H1 (cell line): ENCODE measurements around the gene HPN. TPM values are rescaled to one million over a fixed set of nuclear protein-coding genes. Genes with fewer than 3 reads are reported as not detected.

ENCODE experiments used
- CTCF ChIA-PET: fragments of 300-600 bp; sonication (Branson Sonifier 250); formaldehyde crosslinking; loops from one replicate; lab custom pipeline; 2021; ENCODE audit not compliant: partially characterized antibody; lab: Charles Lee
- POLR2A ChIA-PET: fragments of 300-600 bp; sonication (Branson Sonifier 250); formaldehyde crosslinking; loops from one replicate; lab custom pipeline; 2021; ENCODE audit warnings: inconsistent platforms; ENCODE audit not compliant: partially characterized antibody; lab: Charles Lee
- DNase-seq, 2 experiments: peaks; one replicate each; pipeline versions ENCODE4 v3.0.0 to v3.0.0-alpha.2; 2010 to 2022; ENCODE audit warnings: low spot score in 2 of 2, low read depth in 1 of 2, mixed read lengths in 1 of 2
- FAIRE-seq: peaks from 2 replicates; lab custom pipeline; 2011; peaks lifted over from hg19 to GRCh38; lab: Jason Lieb, UNC
- H2AFZ ChIP-seq: 2 replicates; pipeline ENCODE4 v1.8.1; 2012; ENCODE audit warnings: low read length, inconsistent platforms
- H2AK5ac ChIP-seq: 2 replicates; pipeline ENCODE4 v1.6.1; 2013; ENCODE audit warnings: low read depth, low read length
- H2BK120ac ChIP-seq: replicated peaks from 2 replicates; pipeline ENCODE3; 2013; ENCODE audit warnings: low read depth, low read length, inconsistent platforms
- H2BK12ac ChIP-seq: 2 replicates; pipeline ENCODE4 v1.6.1; 2013; ENCODE audit warnings: low read depth, low read length
- H2BK15ac ChIP-seq: 2 replicates; pipeline ENCODE4 v1.6.1; 2013; ENCODE audit warnings: low read length
- H2BK20ac ChIP-seq: 2 replicates; pipeline ENCODE4 v1.6.1; 2013; ENCODE audit warnings: low read length
- H2BK5ac ChIP-seq: 2 replicates; pipeline ENCODE4 v1.6.1; 2013; ENCODE audit warnings: low read depth, low read length
- H3K14ac ChIP-seq: 2 replicates; pipeline ENCODE4 v1.6.1; 2013; ENCODE audit warnings: inconsistent platforms; ENCODE audit not compliant: insufficient read length
- H3K18ac ChIP-seq: 2 replicates; pipeline ENCODE4 v1.6.1; 2013; ENCODE audit warnings: low read length; ENCODE audit errors: extremely low read depth
- H3K23ac ChIP-seq: 2 replicates; pipeline ENCODE4 v1.6.1; 2013; ENCODE audit warnings: inconsistent platforms; ENCODE audit not compliant: insufficient read length
- H3K23me2 ChIP-seq: 2 replicates; pipeline ENCODE4 v1.6.1; 2013; ENCODE audit warnings: low read depth, low read length
- H3K27ac ChIP-seq: 2 replicates; pipeline ENCODE4 v1.6.1; 2011; ENCODE audit warnings: low read depth, low read length, inconsistent platforms
- H3K27me3 ChIP-seq, 4 experiments: replicated peaks in 1 of 4; 1 replicate in 1 of 4; 2 replicates in 3 of 4; pipeline versions ENCODE4 v1.6.1 to v1.8.1; 2011 to 2013; ENCODE audit warnings: low read length in 3 of 4, mild to moderate bottlenecking in 3 of 4, inconsistent platforms in 2 of 4, mixed read lengths in 2 of 4, moderate library complexity in 1 of 4; ENCODE audit not compliant: control insufficient read depth in 3 of 4, insufficient read depth in 3 of 4; ENCODE audit errors: extremely low read depth in 1 of 4
- H3K36me3 ChIP-seq, 4 experiments: 2 replicates each; pipeline versions ENCODE4 v1.6.1 to v1.8.1; 2011 to 2013; ENCODE audit warnings: mild to moderate bottlenecking in 4 of 4, low read length in 3 of 4, moderate library complexity in 2 of 4, control low read depth in 1 of 4, inconsistent platforms in 1 of 4; ENCODE audit not compliant: insufficient read depth in 4 of 4, control insufficient read depth in 2 of 4
- H3K4ac ChIP-seq: replicated peaks from 2 replicates; pipeline ENCODE3; 2013; ENCODE audit warnings: low read length, low read depth, mixed read lengths, inconsistent platforms; ENCODE audit not compliant: insufficient read length
- H3K4me1 ChIP-seq, 4 experiments: replicated peaks in 1 of 4; 1 replicate in 1 of 4; 2 replicates in 3 of 4; pipeline versions ENCODE4 v1.6.1 to v1.8.1; 2011 to 2013; ENCODE audit warnings: low read length in 3 of 4, inconsistent platforms in 2 of 4, mixed read lengths in 1 of 4; ENCODE audit not compliant: insufficient read depth in 4 of 4, control insufficient read depth in 3 of 4
- H3K4me2 ChIP-seq, 2 experiments: 2 replicates each; pipeline versions ENCODE4 v1.6.1 to v1.8.1; 2011 to 2013; ENCODE audit warnings: low read depth in 2 of 2, low read length in 2 of 2, control low read depth in 1 of 2, inconsistent platforms in 1 of 2, mild to moderate bottlenecking in 1 of 2; ENCODE audit not compliant: insufficient read depth in 1 of 2
- H3K4me3 ChIP-seq, 4 experiments: fragments of 200-600, 300-600 bp in 1 of 4; sonication (generic), shearing (Covaris generic), sonication (Bioruptor Twin) in 1 of 4; 2 replicates each; pipeline versions ENCODE4 v1.5.1 to v1.8.1; 2011 to 2016; ENCODE audit warnings: low read length in 4 of 4, low read depth in 3 of 4, control low read depth in 2 of 4, inconsistent platforms in 2 of 4, mild to moderate bottlenecking in 2 of 4, mixed read lengths in 1 of 4, moderate library complexity in 1 of 4; ENCODE audit not compliant: insufficient read depth in 2 of 4; ENCODE audit errors: extremely low read depth in 1 of 4
- H3K56ac ChIP-seq: replicated peaks from 2 replicates; pipeline ENCODE3; 2013; ENCODE audit warnings: low read depth, mild to moderate bottlenecking, mixed read lengths, low read length, inconsistent platforms; ENCODE audit not compliant: insufficient read length
- H3K79me1 ChIP-seq: 2 replicates; pipeline ENCODE4 v1.6.1; 2013; ENCODE audit warnings: low read depth, low read length, control low read depth
- H3K79me2 ChIP-seq, 2 experiments: 2 replicates each; pipeline versions ENCODE4 v1.6.1 to v1.8.1; 2012 to 2013; ENCODE audit warnings: low read length in 2 of 2, mild to moderate bottlenecking in 2 of 2, inconsistent platforms in 1 of 2; ENCODE audit not compliant: insufficient read depth in 2 of 2, control insufficient read depth in 1 of 2
- H3K9ac ChIP-seq, 4 experiments: replicated peaks in 1 of 4; 1 replicate in 1 of 4; 2 replicates in 3 of 4; pipeline versions ENCODE4 v1.6.1 to v1.8.1; 2011 to 2013; ENCODE audit warnings: low read depth in 3 of 4, low read length in 3 of 4, control low read depth in 2 of 4, mild to moderate bottlenecking in 2 of 4, moderate library complexity in 2 of 4, inconsistent platforms in 1 of 4; ENCODE audit errors: extremely low read depth in 1 of 4
- H3K9me3 ChIP-seq, 2 experiments: 2 replicates each; pipeline versions ENCODE4 v1.6.1 to v1.8.1; 2012 to 2013; ENCODE audit warnings: mild to moderate bottlenecking in 2 of 2, moderate library complexity in 2 of 2, control low read depth in 1 of 2, inconsistent platforms in 1 of 2, low read depth in 1 of 2, low read length in 1 of 2, mixed read lengths in 1 of 2; ENCODE audit not compliant: insufficient read depth in 2 of 2
- H4K20me1 ChIP-seq, 2 experiments: replicated peaks in 1 of 2; 2 replicates each; pipeline versions ENCODE3 to v1.8.1; 2011 to 2013; ENCODE audit warnings: inconsistent platforms in 2 of 2, low read length in 2 of 2, mild to moderate bottlenecking in 1 of 2; ENCODE audit not compliant: insufficient read depth in 2 of 2, control insufficient read depth in 1 of 2
- H4K5ac ChIP-seq: 2 replicates; pipeline ENCODE4 v1.6.1; 2013; ENCODE audit warnings: low read length, low read depth, mixed read lengths, inconsistent platforms; ENCODE audit not compliant: insufficient read length
- H4K8ac ChIP-seq: 2 replicates; pipeline ENCODE4 v1.8.0; 2013; ENCODE audit warnings: mild to moderate bottlenecking, moderate library complexity, low read length, inconsistent platforms; ENCODE audit not compliant: insufficient read depth; ENCODE audit errors: extremely low read depth
- H4K91ac ChIP-seq: replicated peaks from 2 replicates; pipeline ENCODE3; 2013; ENCODE audit warnings: low read length, mixed read lengths, inconsistent platforms; ENCODE audit not compliant: insufficient read length
- BCL11A ChIP-seq, 2 experiments: IDR thresholded peaks; one replicate each; pipeline ENCODE4 v1.6.1; 2011; ENCODE audit warnings: low read depth in 2 of 2, low read length in 2 of 2, mild to moderate bottlenecking in 2 of 2
- CBX8 ChIP-seq: fragments of 300-800, 300-1000 bp; sonication (generic); IDR thresholded peaks from 2 replicates; pipeline ENCODE4 v1.7.1; 2016; ENCODE audit warnings: low read depth, low read length, borderline replicate concordance
- EGR1 ChIP-seq: IDR thresholded peaks from 2 replicates; pipeline ENCODE4 v1.6.1; 2011; ENCODE audit warnings: low read depth, low read length, borderline replicate concordance
- EZH2 ChIP-seq: fragments of 200-600 bp; sonication (generic); IDR thresholded peaks from 2 replicates; pipeline ENCODE4 v1.7.1; 2012; ENCODE audit warnings: low read depth, mild to moderate bottlenecking, moderate library complexity, low read length, inconsistent platforms; ENCODE audit not compliant: severe bottlenecking
- GTF2F1 ChIP-seq: IDR thresholded peaks from 2 replicates; pipeline ENCODE4 v1.6.1; 2012; ENCODE audit warnings: low read depth, low read length, improper control_type of control experiment, borderline replicate concordance
- KDM1A ChIP-seq: fragments of 200-600, 300-600 bp; sonication (generic); IDR thresholded peaks from 2 replicates; pipeline ENCODE4 v1.7.1; 2016; ENCODE audit warnings: mild to moderate bottlenecking, low read length, borderline replicate concordance
- KDM4A ChIP-seq: IDR thresholded peaks from one replicate; pipeline ENCODE4 v1.7.1; 2012; ENCODE audit warnings: low read depth, mild to moderate bottlenecking, moderate library complexity, low read length, inconsistent platforms; ENCODE audit not compliant: severe bottlenecking
- KDM5A ChIP-seq: fragments of 200-600 bp; IDR thresholded peaks from 2 replicates; pipeline ENCODE4 v1.7.1; 2012; ENCODE audit warnings: mild to moderate bottlenecking, low read length, inconsistent platforms, mixed read lengths
- MAFK ChIP-seq: IDR thresholded peaks from 2 replicates; pipeline ENCODE4 v1.6.1; 2012; ENCODE audit warnings: low read depth, mild to moderate bottlenecking, improper control_type of control experiment, low read length
- RBBP5 ChIP-seq: IDR thresholded peaks from 2 replicates; pipeline ENCODE4 v1.7.1; 2012; ENCODE audit warnings: low read depth, mild to moderate bottlenecking, inconsistent platforms, low read length, moderate library complexity, borderline replicate concordance
- RNF2 ChIP-seq: fragments of 200-900, 300-1000 bp; sonication (generic); IDR thresholded peaks from 2 replicates; pipeline ENCODE4 v1.7.1; 2016; ENCODE audit warnings: borderline replicate concordance, low read depth, mild to moderate bottlenecking, antibody characterized with exemption, low read length; ENCODE audit not compliant: poor library complexity, severe bottlenecking; ENCODE audit errors: missing control alignments
- SAP30 ChIP-seq: fragments of 300-600 bp; sonication (generic); IDR thresholded peaks from 2 replicates; pipeline ENCODE4 v1.7.1; 2012; ENCODE audit warnings: low read length, moderate library complexity, mild to moderate bottlenecking, inconsistent platforms; ENCODE audit not compliant: insufficient read depth, insufficient replicate concordance
- SIRT6 ChIP-seq: IDR thresholded peaks from one replicate; pipeline ENCODE4 v1.7.1; 2012; ENCODE audit warnings: low read length, inconsistent platforms
- WGBS, 2 experiments: shearing (Covaris generic) in 1 of 2; methylation state at CpG; one replicate each; pipeline versions ENCODE4 v1.1.6 to v1.1.7; 2013 to 2015; ENCODE audit warnings: low lambda C conversion rate in 2 of 2, mixed read lengths in 2 of 2, inconsistent platforms in 1 of 2, low coverage in 1 of 2, missing lambda C conversion rate in 1 of 2; ENCODE audit not compliant: insufficient replicate concordance in 2 of 2, insufficient coverage in 1 of 2, insufficient read length in 1 of 2; ENCODE audit errors: extremely low coverage in 1 of 2, missing lambda C conversion rate in 1 of 2; 5-methylcytosine and 5-hydroxymethylcytosine counted together
- polyA plus RNA-seq, 7 experiments: library from polyadenylated mRNA; depleted of rRNA in 3 of 7; stranded (reverse) in 5 of 7; unstranded in 2 of 7; fragments of >200 nt in 5 of 7; fragments of 200-250 nt in 2 of 7; gene quantifications; 1 replicate in 5 of 7; 2 replicates in 1 of 7; 4 replicates in 1 of 7; pipeline versions ENCODE4 v1.2.1 to v1.2.3, GENCODE V29; 2011 to 2013; ENCODE audit warnings: missing spikeins in 2 of 7, mixed read lengths in 2 of 7
- total RNA-seq: library from RNA; stranded (reverse); fragmentation: NEBNext Ultra II Directional; extraction: Animal tissue kit (Norgen Biotek cat#: 25700); gene quantifications from 2 replicates; pipeline ENCODE4 v1.2.1, GENCODE V29; 2021

Gene HPN
- total and polyA plus RNA-seq, 2 of the 8 experiments (the other 6 are each of a cell fraction or from before 2014, with no cell fraction given): 14.7 to 33.7 TPM

GRCh38 chr19:35081201-35081600 is 39.7 kb downstream of the HPN start:
- H2BK5ac ChIP-seq: no peak overlapping the region
- no peaks in the 10 kb centered on the region for H3K36me3 ChIP-seq
- H3K27ac ChIP-seq: no peak overlapping the region
- H4K5ac ChIP-seq: no peak overlapping the region
- DNase-seq (no peak), FAIRE-seq (no peak)
- no peak overlapping the region for H3K9ac ChIP-seq
- H3K56ac ChIP-seq: no peak overlapping the region
- H2AK5ac ChIP-seq: no peak overlapping the region
- no peak overlapping the region for H3K18ac ChIP-seq
- H3K23ac ChIP-seq: no peak overlapping the region
- H3K79me1 ChIP-seq: no peaks in the 10 kb centered on the region
- H4K20me1 ChIP-seq: no peaks in the 10 kb centered on the region
- H3K27me3 ChIP-seq: peaks cover 0 to 2% (median 0%) of the 10 kb centered on the region in 4 experiments; a peak in 2 of 7 replicates
- ChIA-PET POLR2A (interaction anchor here (0.7 to 1.5 kb wide), 3 partner anchors 13 to 428 kb away, joined by 3 to 4 read pairs (median 3); no protein-coding TSS in a partner anchor), CTCF (interaction anchor here (0.8 to 4.4 kb wide), 10 partner anchors 10 to 106 kb away, joined by 3 to 34 read pairs (median 4); partner anchors contain the start of genes FXYD3 and FXYD5)
- H2BK12ac ChIP-seq: no peak overlapping the region
- H3K4ac ChIP-seq: no peak overlapping the region
- H2AFZ ChIP-seq: no peak overlapping the region
- 90% methylated on average over 6 of the region's 6 CpGs; no CpG with 5 or more reads in 1 of the 2 experiments for WGBS, 2 experiments
- H3K79me2 ChIP-seq: no peaks in the 10 kb centered on the region
- H3K4me1 ChIP-seq: peaks cover 0 to 3% (median 1%) of the 10 kb centered on the region in 4 experiments; a peak in 2 of 7 replicates
- H3K23me2 ChIP-seq: no peaks in the 10 kb centered on the region; the same call in 1 of the 2 replicates
- no peak overlapping the region for H3K4me2 ChIP-seq
- no peak overlapping the region for H2BK20ac ChIP-seq
- no peak overlapping the region for H4K8ac ChIP-seq
- H2BK15ac ChIP-seq: peak overlapping the region; percentile 72; the same call in 1 of the 2 replicates
- no peak overlapping the region for H2BK120ac ChIP-seq
- no peak overlapping the region for H3K14ac ChIP-seq
- no peak overlapping the region for H3K4me3 ChIP-seq
- H4K91ac ChIP-seq: no peak overlapping the region
- no peaks in the 10 kb centered on the region; a peak in 1 of 4 replicates for H3K9me3 ChIP-seq
- no peak for TF ChIP-seq KDM4A
- no peak for TF ChIP-seq SIRT6
- no peak for TF ChIP-seq CBX8
- TF ChIP-seq KDM5A: no peak
- TF ChIP-seq EZH2: no peak
- TF ChIP-seq KDM1A: no peak
- no peak for TF ChIP-seq EGR1
- TF ChIP-seq MAFK: no peak
- no peak for TF ChIP-seq RBBP5
- no peak for TF ChIP-seq GTF2F1
- no peak for TF ChIP-seq RNF2
- no peak for TF ChIP-seq SAP30
- no peak for TF ChIP-seq BCL11A (IDR thresholded peaks at IDR 0.05; ENCODE audit: low read depth in 2 of 2, low read length in 2 of 2)
